HepG2 (cell line): ENCODE measurements around the gene FAM180A. TPM values are rescaled to one million over a fixed set of nuclear protein-coding genes. Genes with fewer than 3 reads are reported as not detected.

ENCODE experiments used
- ATAC-seq: fragments of 200-7000 bp; cut with Tn5 transposase; 3 replicates; pipeline ENCODE4 v1.9.1; 2020; ENCODE audit warnings: mild to moderate bottlenecking, moderate library complexity
- BruUV-seq: library from RNA; stranded (reverse); fragments of 400-500 nt; replicated peaks from 2 replicates; lab custom pipeline; 2021; lab: Mats Ljungman, UMichigan
- CTCF ChIA-PET: fragments of 300-600 bp; formaldehyde crosslinking; extraction: SDS; loops from one replicate; lab custom pipeline; 2021; ENCODE audit warnings: low total read pairs, inconsistent platforms, low intra/inter-chr PET ratio; lab: Yijun Ruan, JAX
- POLR2A ChIA-PET: fragments of 350-600 bp; sonication (Branson Sonifier 250); formaldehyde crosslinking; loops from one replicate; lab custom pipeline; 2020; ENCODE audit warnings: antibody characterized with exemption, inconsistent platforms; lab: Yijun Ruan, JAX
- DNase-seq: peaks from one replicate; pipeline ENCODE4 v3.0.0-alpha.2; 2015; ENCODE audit warnings: low spot score
- FAIRE-seq: peaks from 3 replicates; lab custom pipeline; 2011; peaks lifted over from hg19 to GRCh38; lab: Jason Lieb, UNC
- H2AFZ ChIP-seq: one replicate; pipeline ENCODE4 v1.6.1; 2011; ENCODE audit warnings: low read length, inconsistent platforms
- H3K27ac ChIP-seq: fragments of 300-600 bp; 3 replicates; pipeline ENCODE4 v1.8.0; 2011; ENCODE audit warnings: mixed run types, mild to moderate bottlenecking, mixed read lengths, low read length, inconsistent platforms; ENCODE audit not compliant: insufficient read depth; ENCODE audit errors: extremely low read length
- H3K27me3 ChIP-seq, 2 experiments: fragments of 200-600 bp in 1 of 2; 2 replicates in 1 of 2; 3 replicates in 1 of 2; pipeline versions ENCODE4 v1.6.0 to v1.8.0; 2011; ENCODE audit warnings: low read length in 2 of 2, mild to moderate bottlenecking in 2 of 2, moderate library complexity in 2 of 2, inconsistent platforms in 1 of 2; ENCODE audit not compliant: insufficient read depth in 2 of 2, control insufficient read depth in 1 of 2
- H3K36me3 ChIP-seq, 2 experiments: fragments of 200-600 bp in 1 of 2; replicated peaks in 1 of 2; 2 replicates in 1 of 2; 3 replicates in 1 of 2; pipeline versions ENCODE4 v1.5.1 to v1.8.0; 2011; ENCODE audit warnings: low read length in 2 of 2, inconsistent platforms in 1 of 2; ENCODE audit not compliant: insufficient read depth in 2 of 2, control insufficient read depth in 1 of 2
- H3K4me1 ChIP-seq: 2 replicates; pipeline ENCODE4 v1.5.1; 2012; ENCODE audit warnings: low read length, inconsistent platforms; ENCODE audit not compliant: insufficient read depth
- H3K4me2 ChIP-seq: 2 replicates; pipeline ENCODE4 v1.6.0; 2011; ENCODE audit warnings: low read depth, low read length, inconsistent platforms
- H3K4me3 ChIP-seq, 3 experiments: fragments of 200-600 bp in 1 of 3; sonication (generic), shearing (Covaris generic) in 1 of 3; replicated peaks in 1 of 3; 2 replicates each; pipeline ENCODE4 v1.5.1; 2011 to 2016; ENCODE audit warnings: low read length in 3 of 3, inconsistent platforms in 2 of 3, low read depth in 2 of 3, mild to moderate bottlenecking in 2 of 3, control low read depth in 1 of 3, mixed read lengths in 1 of 3; ENCODE audit not compliant: insufficient read depth in 1 of 3
- H3K79me2 ChIP-seq: one replicate; pipeline ENCODE4 v1.6.1; 2011; ENCODE audit warnings: low read length, inconsistent platforms; ENCODE audit not compliant: insufficient read depth
- H3K9ac ChIP-seq: 2 replicates; pipeline ENCODE4 v1.6.0; 2011; ENCODE audit warnings: mild to moderate bottlenecking, low read depth, low read length, inconsistent platforms; ENCODE audit not compliant: insufficient read depth
- H3K9me3 ChIP-seq: 2 replicates; pipeline ENCODE4 v1.5.1; 2012; ENCODE audit warnings: mild to moderate bottlenecking, low read length
- H4K20me1 ChIP-seq: 2 replicates; pipeline ENCODE4 v1.6.0; 2011; ENCODE audit warnings: inconsistent platforms, mild to moderate bottlenecking, low read length, moderate library complexity; ENCODE audit not compliant: insufficient read depth
- ARNT ChIP-seq: fragments of 450-650 bp; IDR thresholded peaks from 2 replicates; pipeline ENCODE4 v1.6.1; 2017
- GATAD1 ChIP-seq: IDR thresholded peaks from 2 replicates; pipeline ENCODE4 v1.6.1; 2016; ENCODE audit warnings: missing genetic modification reagents, missing compliant biosample characterization
- HMG20B ChIP-seq: conservative IDR thresholded peaks from 2 replicates; pipeline ENCODE4 v1.6.1; 2016; ENCODE audit warnings: missing genetic modification reagents, missing compliant biosample characterization
- MLXIP ChIP-seq: sonication (generic); formaldehyde crosslinking; IDR thresholded peaks from 2 replicates; pipeline ENCODE4 v1.9.0; 2021; ENCODE audit warnings: missing genetic modification reagents, borderline replicate concordance
- MYC ChIP-seq: sonication (generic); formaldehyde crosslinking; IDR thresholded peaks from 2 replicates; pipeline ENCODE4 v1.9.0; 2021; ENCODE audit warnings: missing genetic modification reagents, borderline replicate concordance
- PBX2 ChIP-seq: IDR thresholded peaks from 2 replicates; pipeline ENCODE4 v1.6.1; 2016; ENCODE audit warnings: control low read depth
- POLR2G ChIP-seq: fragments of 200-400 bp; formaldehyde crosslinking; IDR thresholded peaks from 2 replicates; pipeline ENCODE4 v1.6.1; 2018; ENCODE audit warnings: mild to moderate bottlenecking, low read depth, low read length, moderate library complexity
- RBM39 ChIP-seq: fragments of 200-400 bp; formaldehyde crosslinking; IDR thresholded peaks from one replicate; pipeline ENCODE4 v1.6.1; 2018; ENCODE audit warnings: antibody characterized with exemption, mild to moderate bottlenecking, low read depth, low read length; ENCODE audit not compliant: poor library complexity, severe bottlenecking
- RFX1 ChIP-seq: fragments of 450-650 bp; IDR thresholded peaks from 2 replicates; pipeline ENCODE4 v1.6.1; 2017
- SMC3 ChIP-seq: IDR thresholded peaks from 2 replicates; pipeline ENCODE4 v1.6.1; 2011; ENCODE audit warnings: low read length, improper control_type of control experiment
- TEAD3 ChIP-seq: optimal IDR thresholded peaks from 2 replicates; pipeline ENCODE3; 2016; ENCODE audit warnings: borderline replicate concordance
- THAP11 ChIP-seq: IDR thresholded peaks from 2 replicates; pipeline ENCODE4 v1.6.1; 2016; ENCODE audit warnings: missing biosample characterization, missing genetic modification reagents
- ZBTB37 ChIP-seq: sonication (generic); formaldehyde crosslinking; IDR thresholded peaks from 2 replicates; pipeline ENCODE4 v1.4.0; 2020; ENCODE audit warnings: mild to moderate bottlenecking, missing genetic modification reagents
- ZNF253 ChIP-seq: sonication (generic); formaldehyde crosslinking; IDR thresholded peaks from 2 replicates; pipeline ENCODE4 v1.8.0; 2022; ENCODE audit warnings: mild to moderate bottlenecking, missing genetic modification reagents, borderline replicate concordance
- ZNF317 ChIP-seq: sonication (generic); formaldehyde crosslinking; IDR thresholded peaks from 2 replicates; pipeline ENCODE4 v1.5.0; 2020; ENCODE audit warnings: mild to moderate bottlenecking, missing genetic modification reagents
- ZNF382 ChIP-seq: sonication (generic); formaldehyde crosslinking; IDR thresholded peaks from 2 replicates; pipeline ENCODE4 v1.5.0; 2020; ENCODE audit warnings: missing genetic modification reagents, mild to moderate bottlenecking, borderline replicate concordance
- ZNF460 ChIP-seq: sonication (generic); formaldehyde crosslinking; IDR thresholded peaks from 2 replicates; pipeline ENCODE4 v1.5.1; 2020; ENCODE audit warnings: missing genetic modification reagents, mild to moderate bottlenecking, borderline replicate concordance
- ZNF580 ChIP-seq: IDR thresholded peaks from 2 replicates; pipeline ENCODE4 v1.6.1; 2016; ENCODE audit warnings: low read depth, borderline replicate concordance
- ZNF605 ChIP-seq: sonication (generic); formaldehyde crosslinking; IDR thresholded peaks from 2 replicates; pipeline ENCODE4 v1.8.0; 2022; ENCODE audit warnings: mild to moderate bottlenecking, missing genetic modification reagents
- ZNF747 ChIP-seq: sonication (generic); formaldehyde crosslinking; IDR thresholded peaks from 2 replicates; pipeline ENCODE4 v1.8.1; 2023; ENCODE audit warnings: missing genetic modification reagents, mild to moderate bottlenecking, borderline replicate concordance
- WGBS: methylation state at CpG from one replicate; pipeline ENCODE4 v1.1.6; 2017; ENCODE audit warnings: low lambda C conversion rate; 5-methylcytosine and 5-hydroxymethylcytosine counted together
- in situ Hi-C: cut with HindIII; loops from 2 replicates; pipeline ENCODE4 v1.10.0; 2017; ENCODE audit warnings: low pct_unique_long_range_greater_than_20kb; ENCODE audit not compliant: extremely low pct_ligation_motif_present
- intact Hi-C: fragments of 100-400 bp; cut with micrococcal nuclease; formaldehyde crosslinking; loops from one replicate; pipeline ENCODE4 v1.10.0; 2022; ENCODE audit not compliant: unreplicated experiment
- polyA plus RNA-seq, 8 experiments: library from polyadenylated mRNA; depleted of rRNA in 3 of 8; stranded (reverse) in 7 of 8; unstranded in 1 of 8; fragments of >200 nt; fragmentation: Illumina TruSeq in 4 of 8; extraction: Trizol in 4 of 8; gene quantifications; 2 replicates each; pipeline versions ENCODE4 v1.2.1 to v1.2.3, GENCODE V29; 2011 to 2016; ENCODE audit warnings: low read depth in 4 of 8, missing spikeins in 1 of 8, mixed read lengths in 1 of 8; ENCODE audit not compliant: insufficient read depth in 1 of 8
- total RNA-seq, 5 experiments: library from RNA; depleted of rRNA; stranded (reverse); fragments of >200 nt; fragmentation: Illumina TruSeq; extraction: Trizol; gene quantifications; 2 replicates each; pipeline ENCODE4 v1.2.3, GENCODE V29; 2016; ENCODE audit warnings: low read depth in 1 of 5

Gene FAM180A
- total and polyA plus RNA-seq, 2 of the 13 experiments (the other 11 are each of a cell fraction or from before 2014, with no cell fraction given) = not detected

- no peak for TF ChIP-seq RBM39
- no peak for TF ChIP-seq ZNF747 (CRISPR knock-in tag)
- no peak for TF ChIP-seq ZNF253 (CRISPR knock-in tag)
- TF ChIP-seq PBX2 = no peak
- no peak for TF ChIP-seq THAP11 (CRISPR knock-in tag)
- TF ChIP-seq, all 625 proteins: peak for 0
Observed at GRCh38 chr7:135747366-135747765, 1.2 kb downstream of the FAM180A start (continued).

- Histone ChIP-seq H3K27ac (no peak overlapping the region), H3K27me3 (peaks cover 1 to 29% of the 10 kb centered on the region in 2 experiments; a peak in 3 of 5 replicates), H3K79me2 (no peaks in the 10 kb centered on the region), H3K4me1 (no peaks in the 10 kb centered on the region), H3K9me3 (no peaks in the 10 kb centered on the region), H3K9ac (no peak overlapping the region), H4K20me1 (no peaks in the 10 kb centered on the region), H2AFZ (no peak overlapping the region), H3K36me3 (no peaks in the 10 kb centered on the region), H3K4me2 (no peak overlapping the region), H3K4me3 (no peak overlapping the region)
- WGBS = 49% methylated on average over 9 of the region's 9 CpGs
- ChIA-PET CTCF (no interaction called here), POLR2A (no interaction called here)
- in situ Hi-C loops = no loop called here
- DNase-seq (no peak), ATAC-seq (no peak), FAIRE-seq (no peak)
- BruUV-seq = no TSS peak
- intact Hi-C loops = no loop called here
- TF ChIP-seq ZNF317 (CRISPR knock-in tag) (no peak), POLR2G (no peak), SMC3 (no peak), ZNF580 (CRISPR knock-in tag) (no peak), ZNF460 (no peak), ZNF382 (CRISPR knock-in tag) (no peak), MYC (CRISPR knock-in tag) (no peak), MLXIP (CRISPR knock-in tag) (no peak), ZNF605 (CRISPR knock-in tag) (no peak), GATAD1 (CRISPR knock-in tag) (no peak), ARNT (no peak), HMG20B (CRISPR knock-in tag) (no peak), ZBTB37 (no peak), RFX1 (no peak), TEAD3 (no peak)
Observed at GRCh38 chr7:135745703-135746312, 2.8 kb downstream of the FAM180A start.
